Stimulated activated CD8-positive, alpha-beta memory T cell treated with anti-CD3 and anti-CD28 coated beads, Interleukin-7, amount 100 ng/mL, for 48 hours (primary cell): ENCODE results near the gene AGAP1.

Experiments used
- DNase-seq, 2 donors: peaks; one replicate each; pipeline ENCODE4 v3.0.0-alpha.2; 2020; ENCODE audit warnings: low read depth in 1 of 2; ENCODE audit errors: extremely low read depth in 1 of 2

AGAP1 gene

DNA sequence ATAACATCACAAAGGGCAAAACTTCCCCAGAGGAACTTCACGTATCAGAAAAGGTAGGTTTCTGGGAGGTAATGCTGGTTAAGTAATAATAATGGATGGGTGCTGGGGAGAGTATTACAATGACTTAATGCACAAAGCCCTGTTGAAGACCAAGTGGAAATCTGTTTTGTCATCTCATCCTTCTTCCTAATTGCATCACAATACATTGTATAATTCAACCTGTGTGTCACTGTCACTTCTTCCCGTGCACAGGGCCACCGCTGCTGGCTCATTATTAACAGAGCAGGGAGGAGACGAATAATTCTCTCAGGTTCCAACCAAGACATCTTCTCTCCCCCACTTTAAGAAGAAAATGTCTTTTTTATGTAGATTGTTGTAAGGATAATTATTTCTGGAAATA lies 290.9 kb downstream of the AGAP1 start:
- DNase-seq: no peak

DNA sequence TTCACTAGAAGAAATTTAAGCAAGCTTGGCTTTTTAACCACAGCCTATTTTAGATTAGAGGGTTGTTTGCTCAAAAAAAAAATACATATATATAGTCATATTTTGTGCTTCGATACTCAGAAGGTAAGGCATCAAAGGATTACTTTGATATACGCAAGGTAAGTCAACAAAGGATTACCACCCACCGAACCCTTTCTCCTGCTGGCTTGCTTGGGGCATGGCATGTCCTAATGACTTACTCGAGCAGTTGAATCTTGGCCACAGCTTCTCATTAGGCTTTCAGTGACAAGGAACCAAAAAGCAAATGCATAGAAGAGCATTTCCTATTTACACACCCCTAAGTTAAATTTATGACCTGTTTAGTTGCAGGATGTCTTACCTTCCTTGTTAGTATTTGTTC lies 295.7 kb downstream of the AGAP1 start:
- DNase-seq: no peak

DNA sequence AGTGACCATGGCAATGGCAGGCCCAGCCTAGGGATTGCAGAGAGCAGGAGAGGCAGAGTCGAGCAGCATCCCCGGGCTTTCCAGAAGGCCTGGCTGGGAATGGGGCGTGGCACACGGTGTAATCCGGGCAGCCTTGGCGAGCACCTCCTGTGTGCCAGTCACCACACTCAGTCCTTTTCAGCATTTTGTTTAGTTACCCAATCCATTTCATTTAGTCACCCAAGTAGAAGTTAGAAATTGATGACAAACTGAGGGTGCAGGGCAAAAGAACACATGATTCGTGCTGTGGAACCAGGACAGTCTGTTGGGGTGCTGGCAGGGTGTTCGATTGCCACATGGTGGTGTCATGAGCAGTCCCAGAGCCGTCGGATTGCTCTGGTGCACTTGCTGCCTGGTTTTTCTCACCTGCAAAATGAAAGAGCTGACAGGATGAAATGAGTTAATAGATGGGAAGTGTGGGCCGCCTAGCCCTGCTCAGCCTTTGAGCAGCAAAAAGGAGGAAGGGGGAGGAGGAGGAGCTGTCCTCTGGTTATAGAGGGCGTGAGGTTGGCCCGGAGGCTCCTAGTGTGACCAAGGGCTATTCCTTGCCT lies 299.4 kb downstream of the AGAP1 start:
- DNase-seq: no peak

DNA sequence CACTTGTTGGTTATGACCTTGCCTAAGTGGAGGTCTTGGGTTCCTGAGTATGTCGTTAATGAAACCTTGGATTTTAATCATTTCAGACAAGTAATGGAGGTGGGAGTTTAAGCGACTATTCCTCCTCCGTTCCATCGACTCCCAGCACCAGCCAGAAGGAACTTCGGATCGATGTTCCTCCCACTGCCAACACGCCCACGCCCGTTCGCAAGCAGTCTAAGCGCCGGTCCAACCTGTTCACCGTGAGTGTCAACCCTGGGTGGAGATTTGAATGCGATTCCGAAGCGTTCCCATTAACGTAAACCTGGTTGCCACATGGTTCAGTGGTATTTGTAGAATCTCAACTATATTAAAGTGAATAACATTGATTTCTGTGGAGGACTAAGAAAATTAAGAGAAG lies 305.4 kb downstream of the AGAP1 start:
- no peak for DNase-seq

DNA sequence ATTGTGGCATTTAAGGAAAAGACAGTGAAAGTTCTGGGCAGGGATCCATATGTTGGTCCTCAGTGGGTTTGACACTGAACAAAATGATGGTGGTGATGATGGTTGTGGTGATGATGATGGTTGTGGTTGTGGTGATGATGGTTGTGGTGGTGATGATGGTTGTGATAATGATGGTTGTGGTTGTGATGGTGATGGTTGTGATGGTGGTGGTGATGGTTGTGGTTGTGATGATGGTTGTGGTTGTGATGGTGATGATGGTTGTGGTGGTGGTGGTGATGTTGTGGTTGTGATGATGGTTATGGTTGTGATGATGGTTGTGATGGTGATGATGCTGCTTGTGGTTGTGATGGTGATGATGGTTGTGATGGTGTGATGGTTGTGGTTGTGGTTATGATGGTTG lies 308.7 kb downstream of the AGAP1 start:
- DNase-seq: no peak

DNA sequence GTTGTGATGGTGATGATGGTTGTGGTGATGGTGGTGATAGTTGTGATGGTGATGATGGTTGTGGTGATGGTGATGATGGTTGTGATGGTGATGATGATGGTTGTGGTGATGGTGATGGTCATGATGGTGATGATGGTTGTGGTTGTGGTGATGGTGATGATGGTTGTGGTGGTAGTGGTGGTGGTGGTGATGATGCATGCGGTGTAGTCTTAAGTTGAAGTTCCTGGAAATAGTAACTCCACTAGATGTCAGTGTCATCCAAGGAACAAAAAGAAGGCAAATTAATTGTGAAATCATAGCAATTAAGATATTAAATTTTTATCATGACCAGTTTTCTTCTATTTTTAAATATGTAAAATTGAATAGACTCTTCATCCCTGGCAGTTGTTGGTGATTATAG lies 309.2 kb downstream of the AGAP1 start:
- no peak for DNase-seq

DNA sequence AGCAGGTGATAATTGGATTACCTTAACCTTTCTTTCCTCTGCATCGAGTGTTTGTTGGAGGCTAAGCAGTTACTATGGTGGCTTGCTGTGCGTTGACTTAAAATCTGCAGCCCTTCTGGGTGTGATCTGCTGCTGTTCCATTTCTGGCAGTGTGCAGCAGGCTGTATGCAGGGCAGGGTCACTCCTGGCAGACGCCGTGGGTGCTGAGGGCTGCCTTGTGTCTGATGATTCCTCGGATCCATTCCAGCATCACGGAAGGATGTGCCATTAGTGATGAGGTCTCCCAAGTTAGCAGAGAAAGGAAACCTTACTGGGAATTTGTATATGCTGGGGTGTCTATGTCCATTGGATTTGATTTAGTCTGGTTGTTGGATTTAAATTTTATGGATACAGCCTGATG lies 310.8 kb downstream of the AGAP1 start:
- DNase-seq: no peak

DNA sequence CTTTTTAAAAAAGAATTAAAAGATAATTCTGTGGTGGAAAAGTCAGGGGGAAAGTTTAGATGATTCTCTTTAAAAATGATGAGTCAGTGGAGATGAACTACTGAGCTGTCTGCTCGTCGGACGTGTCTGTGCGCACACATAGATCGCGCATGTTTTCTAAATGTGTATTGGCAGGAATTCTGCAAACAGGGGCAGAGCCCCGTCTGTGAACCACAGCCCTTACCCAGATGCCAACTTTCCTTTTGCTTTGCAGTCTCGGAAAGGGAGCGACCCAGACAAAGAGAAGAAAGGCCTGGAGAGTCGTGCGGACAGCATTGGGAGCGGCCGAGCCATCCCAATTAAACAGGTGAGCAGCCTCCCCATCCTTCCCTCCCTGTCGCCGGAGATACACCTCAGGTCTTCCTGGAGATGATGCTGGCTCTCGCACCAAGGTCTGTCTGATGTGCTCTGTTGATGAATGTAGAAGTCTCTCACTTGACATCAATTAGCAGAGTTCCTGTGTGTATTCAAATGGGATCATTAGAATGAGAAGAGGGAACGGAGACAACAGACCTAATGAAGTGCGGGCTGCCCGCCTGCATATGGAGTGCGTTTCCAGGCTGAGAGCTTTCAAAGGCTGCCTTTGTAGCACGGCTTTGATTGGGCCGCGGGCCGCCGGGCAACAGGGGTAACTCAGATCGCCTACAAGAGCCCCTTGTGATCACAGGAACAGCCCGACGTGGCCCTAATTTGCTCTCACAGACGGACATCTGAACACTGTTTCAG lies 313.3 kb downstream of the AGAP1 start:
- DNase-seq: no peak

DNA sequence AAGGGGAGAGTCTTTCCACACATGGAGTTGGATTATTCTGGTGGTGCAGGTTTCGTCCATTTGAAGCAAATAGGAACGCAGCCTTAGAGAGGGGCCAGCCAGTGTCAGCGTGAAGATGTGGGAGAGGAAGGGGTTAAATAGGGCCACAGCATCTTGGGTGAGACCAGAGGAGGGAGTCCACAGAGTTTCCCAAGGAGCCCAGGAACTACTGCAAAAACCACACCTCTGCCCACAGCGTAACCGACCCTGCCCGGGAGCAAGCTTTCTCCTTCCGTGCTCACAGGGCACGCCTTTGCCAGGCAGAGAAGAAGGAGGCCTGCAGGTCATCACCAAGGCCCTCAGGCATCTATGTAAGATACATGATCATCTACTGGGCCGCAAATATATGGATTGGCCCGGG lies 314.5 kb downstream of the AGAP1 start:
- no peak for DNase-seq

DNA sequence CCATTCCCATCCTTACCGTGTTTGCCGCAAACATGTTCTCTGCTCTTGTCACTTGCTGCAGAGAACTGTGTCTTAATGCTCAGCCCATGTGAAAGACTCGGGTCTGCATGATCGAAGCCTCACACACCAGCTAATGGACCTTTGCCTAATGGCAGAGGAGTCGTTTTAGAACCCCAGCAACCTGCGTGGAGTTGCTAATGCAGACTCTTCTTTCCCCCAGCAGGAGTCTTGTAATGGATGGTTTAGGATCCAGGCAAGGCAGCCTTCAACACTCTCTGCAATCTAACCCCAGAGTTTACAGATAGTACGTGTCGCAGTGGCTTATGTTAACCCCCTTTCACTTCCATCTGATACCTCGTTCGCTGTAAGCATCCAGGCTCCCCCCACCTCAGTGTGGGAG lies 316.4 kb downstream of the AGAP1 start:
- no peak for DNase-seq

DNA sequence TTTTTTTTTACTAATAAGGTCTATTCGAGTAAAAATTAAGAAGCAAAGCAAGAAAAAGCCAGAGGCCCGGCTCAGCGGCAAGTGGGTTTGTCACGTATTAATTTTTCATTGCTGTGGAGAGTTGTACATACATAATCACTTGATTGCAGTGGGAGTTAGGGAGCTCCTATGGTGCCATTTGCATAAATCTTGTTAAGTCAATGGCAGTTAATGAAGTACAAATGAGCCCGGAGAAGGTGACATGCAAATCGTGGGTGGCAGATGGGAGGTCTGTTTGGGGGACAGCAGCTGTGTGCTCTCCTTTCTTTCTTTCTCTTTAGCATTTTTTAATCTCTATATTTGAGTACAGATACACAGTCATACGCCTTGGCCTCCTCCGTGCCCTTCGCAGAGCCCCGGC lies 317.0 kb downstream of the AGAP1 start:
- no peak for DNase-seq

DNA sequence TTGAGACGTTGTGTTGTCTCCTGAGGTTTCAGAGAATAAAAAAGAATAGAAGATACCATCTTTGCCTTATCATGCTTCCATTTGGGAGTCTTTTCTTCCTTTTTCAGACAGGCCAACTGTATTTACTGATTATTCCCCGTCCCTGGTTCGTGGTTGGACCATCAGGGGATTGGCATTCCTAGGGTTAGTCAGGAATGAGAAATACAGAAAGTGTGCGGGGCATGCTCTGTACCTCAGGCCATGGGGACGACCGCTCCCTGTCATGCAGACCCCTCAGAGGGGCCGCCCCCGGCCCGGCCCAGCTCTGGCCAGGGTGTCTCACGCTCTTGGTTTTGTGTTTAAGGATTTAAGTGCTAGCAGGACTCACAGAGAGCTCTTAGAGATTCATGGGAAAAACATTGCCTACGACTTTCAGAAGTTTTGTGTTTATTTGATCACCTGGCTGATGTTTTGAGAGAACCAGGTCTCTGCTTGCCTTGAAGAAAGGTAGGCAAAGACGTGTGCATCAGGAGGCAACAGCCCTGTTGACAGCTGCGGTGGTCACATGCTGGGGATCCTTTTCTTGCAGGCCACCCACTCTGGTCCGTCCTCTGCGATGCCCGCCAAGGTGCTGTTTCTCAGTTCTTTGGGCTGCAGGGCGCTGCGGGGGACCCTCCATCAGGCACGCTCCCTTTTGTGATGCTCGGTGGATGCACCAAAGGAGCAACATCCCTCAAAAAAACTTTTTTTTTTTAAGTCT lies 317.8 kb downstream of the AGAP1 start:
- no peak for DNase-seq

DNA sequence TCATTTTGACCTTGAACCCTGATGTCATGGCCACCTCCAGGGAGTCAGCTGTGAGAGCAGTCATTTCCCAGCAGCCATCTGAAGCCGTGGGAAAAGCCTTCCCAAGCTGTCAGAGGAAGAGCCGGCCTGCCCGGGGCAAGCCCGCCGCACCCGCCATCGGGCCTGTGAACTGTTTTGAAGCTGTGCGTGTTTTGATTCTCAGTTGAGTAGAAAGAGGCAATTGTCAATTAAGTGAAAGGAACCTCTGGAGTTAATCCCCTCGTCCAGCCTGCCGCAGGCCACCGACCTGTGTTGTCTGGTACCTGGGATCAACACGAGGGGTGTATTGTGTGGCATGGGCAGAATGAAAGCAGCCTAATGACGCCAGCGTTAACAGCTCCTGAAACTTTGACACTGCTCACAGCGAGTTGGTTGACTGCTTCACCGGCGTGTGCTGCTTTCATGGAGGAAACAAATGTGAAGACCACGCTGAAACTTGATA lies 318.4 kb downstream of the AGAP1 start:
- DNase-seq: no peak

DNA sequence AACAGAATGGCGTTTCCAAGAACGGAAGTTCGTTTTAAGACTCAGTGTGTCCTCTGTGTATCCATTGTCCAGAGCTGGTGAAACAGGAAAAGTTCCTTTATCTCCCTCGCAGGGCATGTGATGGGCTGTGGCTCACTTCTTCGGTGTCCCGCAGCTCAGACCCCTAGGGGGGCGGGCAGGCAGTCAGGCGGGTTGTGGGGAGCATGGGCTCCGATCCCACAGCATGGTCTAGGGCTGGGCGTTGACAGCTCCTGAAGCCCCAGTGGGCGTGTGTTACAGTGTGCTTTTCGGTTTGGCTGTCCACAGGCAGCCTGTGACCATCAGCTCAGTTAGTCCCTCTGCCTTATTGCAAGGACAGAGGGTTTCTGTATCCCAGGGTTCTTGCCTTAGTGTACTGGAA lies 319.6 kb downstream of the AGAP1 start:
- no peak for DNase-seq

DNA sequence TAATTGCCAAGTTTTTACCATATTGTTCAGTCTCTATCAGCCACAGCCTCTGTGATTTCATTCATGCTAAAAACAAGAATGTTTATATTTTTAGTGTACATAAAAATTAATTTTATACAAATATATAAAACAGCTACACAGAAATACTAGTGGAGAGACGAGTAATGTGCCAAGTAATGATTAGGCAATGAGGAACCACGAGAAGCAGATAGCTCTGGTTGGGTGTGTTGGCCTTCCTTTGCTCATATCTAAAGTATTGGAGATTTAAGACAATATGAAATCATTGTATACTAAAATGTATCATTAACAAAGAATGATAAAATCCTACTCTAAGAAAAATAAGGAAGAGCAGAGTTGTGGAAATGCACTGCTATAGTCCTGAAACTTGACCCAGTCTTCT lies 326.7 kb downstream of the AGAP1 start:
- no peak for DNase-seq

DNA sequence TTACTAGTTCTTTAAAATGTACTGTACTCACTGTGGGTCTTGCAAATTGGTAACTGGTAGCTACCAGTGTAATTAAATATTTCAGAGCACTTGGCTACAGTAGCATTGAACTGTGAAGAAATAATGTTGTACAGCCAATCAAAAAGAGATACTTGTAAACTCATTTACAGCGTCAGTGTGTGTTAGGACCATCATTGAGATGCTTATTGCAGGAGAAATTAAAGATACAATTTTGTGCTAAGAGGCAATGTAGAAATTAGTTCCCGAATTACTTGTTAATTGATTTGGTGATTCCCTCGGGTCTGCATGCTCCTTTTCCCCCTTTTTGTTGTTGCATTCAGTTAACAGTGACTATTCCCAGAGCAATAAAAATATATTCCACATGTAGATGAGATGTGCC lies 330.5 kb downstream of the AGAP1 start:
- no peak for DNase-seq

DNA sequence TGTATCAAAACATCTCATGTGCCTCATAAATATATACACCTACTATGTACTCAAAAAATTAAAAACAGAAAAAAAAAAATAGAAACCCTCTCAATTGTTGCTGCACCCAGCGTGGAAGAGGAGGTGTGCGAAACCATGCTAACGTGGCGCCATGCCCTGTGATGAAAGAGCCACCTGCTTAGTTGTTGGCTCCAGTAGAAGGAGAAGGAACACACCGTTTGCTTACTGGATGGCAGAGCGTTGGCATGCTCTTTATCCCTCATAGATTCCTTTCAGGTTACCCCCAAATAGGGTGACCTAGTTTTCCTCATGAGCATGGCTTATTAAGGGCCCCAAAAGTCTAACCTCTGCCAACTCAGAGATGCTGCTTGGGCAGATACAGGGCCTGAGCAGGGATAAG lies 332.1 kb downstream of the AGAP1 start:
- DNase-seq: no peak

DNA sequence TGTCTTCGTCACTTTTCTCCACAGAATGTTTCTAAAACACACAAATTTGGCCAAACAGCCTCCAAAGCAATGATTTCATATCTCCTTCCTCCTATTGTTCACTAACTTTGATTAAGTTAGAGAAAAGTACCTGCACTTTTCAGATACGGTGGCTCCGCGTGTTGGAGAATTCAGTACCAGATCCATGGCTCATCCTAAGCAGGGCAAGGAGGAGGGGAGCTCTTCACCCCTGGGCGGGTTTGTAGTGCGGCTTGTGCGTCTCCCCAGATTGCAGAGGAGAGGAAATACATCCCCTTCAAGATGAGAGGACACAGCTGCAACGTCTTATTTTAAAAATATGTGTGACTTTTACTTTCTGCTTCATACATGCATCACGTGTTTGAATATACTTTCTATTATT lies 333.0 kb downstream of the AGAP1 start:
- DNase-seq: no peak

DNA sequence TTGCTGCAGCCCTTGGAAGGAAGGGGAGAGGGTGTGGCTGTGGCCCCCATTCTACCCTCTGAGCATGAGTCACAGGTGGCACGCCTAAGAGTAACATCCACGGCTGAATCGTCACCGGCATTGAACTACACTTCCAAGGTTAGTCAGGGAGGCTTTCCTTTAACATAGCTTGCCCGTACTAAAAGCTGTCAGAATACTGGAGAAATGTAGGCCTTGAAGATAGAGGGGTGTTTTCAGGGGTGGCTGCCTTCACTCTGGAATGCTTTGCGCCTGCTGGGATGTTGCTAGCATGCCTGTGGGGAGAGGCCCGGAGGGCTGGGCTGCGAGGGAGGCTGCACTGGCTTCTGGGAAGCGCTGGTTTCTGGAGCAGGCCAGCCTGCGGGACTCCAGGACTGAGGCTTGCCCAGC lies 333.7 kb downstream of the AGAP1 start:
- no peak for DNase-seq

DNA sequence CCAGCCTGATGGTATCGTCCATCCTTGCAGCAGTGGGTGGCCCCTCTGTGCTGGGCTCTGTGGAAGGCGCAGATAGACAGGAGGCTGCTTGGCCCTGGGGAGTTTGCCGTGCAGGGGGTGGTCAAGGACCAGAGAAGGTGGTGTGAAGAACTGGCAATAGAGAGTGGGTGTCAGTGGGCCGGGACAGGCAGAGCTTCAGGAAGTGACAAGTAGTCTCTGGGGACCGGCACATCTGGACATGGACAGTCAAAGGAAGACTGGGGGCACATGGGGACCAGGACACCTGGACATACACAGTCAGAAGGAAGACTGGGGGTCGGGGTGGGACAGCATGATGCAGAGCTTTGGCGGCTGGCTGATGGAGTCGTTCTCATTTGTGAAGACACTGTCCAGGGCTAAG lies 335.9 kb downstream of the AGAP1 start:
- DNase-seq: no peak

DNA sequence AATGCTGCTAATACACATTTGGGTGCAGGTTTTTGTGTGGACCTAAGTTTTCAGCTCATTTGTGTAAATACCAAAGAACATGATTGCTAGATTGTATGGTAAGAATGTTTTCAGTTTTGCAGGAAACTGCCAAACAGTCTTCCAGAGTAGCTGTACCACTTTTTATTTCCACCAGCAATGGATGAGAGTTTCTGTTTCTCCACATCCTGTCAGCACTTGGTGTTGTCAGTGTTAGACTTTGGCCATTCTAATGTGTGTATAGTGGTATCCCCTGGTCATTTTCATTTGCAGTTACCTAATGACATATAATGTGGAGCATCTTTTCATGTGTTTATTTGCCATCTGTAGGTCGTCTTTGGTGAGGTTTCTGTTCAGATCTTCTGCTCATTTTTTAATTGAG lies 337.9 kb downstream of the AGAP1 start:
- DNase-seq: no peak

DNA sequence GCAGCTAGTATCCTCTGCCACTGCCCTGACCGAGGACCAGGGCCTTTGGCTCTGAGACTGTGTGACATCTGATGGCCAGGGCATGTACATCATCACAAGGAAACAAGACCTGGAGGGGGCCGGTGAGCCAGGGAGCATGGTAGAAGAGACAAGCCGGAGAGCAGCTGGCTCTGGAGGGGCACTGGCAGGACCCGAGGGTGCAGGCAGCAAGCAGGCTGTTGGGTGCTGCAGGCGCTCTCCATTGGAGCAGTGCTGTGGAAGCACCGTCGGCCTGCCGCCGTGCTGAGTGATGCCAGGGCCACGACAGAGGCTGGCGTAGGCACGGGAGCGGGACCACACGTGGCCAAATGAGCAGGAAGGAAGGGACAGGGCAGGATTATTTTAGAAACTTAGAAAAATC lies 339.1 kb downstream of the AGAP1 start:
- DNase-seq: no peak
